BE2C (cell line): Measurements from ENCODE around the gene CAMK1D.

ENCODE experiments used
- DNase-seq: peaks from one replicate; pipeline ENCODE4 v3.0.0-alpha.2; 2020
- H3K27me3 ChIP-seq: fragments of 250-450 bp; sonication (Bioruptor Pico); 2 replicates; pipeline ENCODE4 v1.5.1; 2020; ENCODE audit warnings: mild to moderate bottlenecking
- H3K36me3 ChIP-seq: fragments of 250-450 bp; sonication (Bioruptor Pico); 2 replicates; pipeline ENCODE4 v1.5.1; 2020; ENCODE audit warnings: mild to moderate bottlenecking
- H3K4me1 ChIP-seq: fragments of 250-450 bp; sonication (Bioruptor Pico); 2 replicates; pipeline ENCODE4 v1.5.1; 2020
- H3K4me3 ChIP-seq: 2 replicates; pipeline ENCODE4 v1.5.1; 2011; ENCODE audit warnings: low read depth, low read length
- H3K9me3 ChIP-seq: fragments of 250-450 bp; sonication (Bioruptor Pico); 2 replicates; pipeline ENCODE4 v1.5.1; 2020
- TF ChIP-seq, protein P1 (sequence below): IDR thresholded peaks from 2 replicates; pipeline ENCODE4 v1.5.1; 2012; ENCODE audit warnings: mild to moderate bottlenecking, low read depth, low read length

Gene CAMK1D

DNA sequence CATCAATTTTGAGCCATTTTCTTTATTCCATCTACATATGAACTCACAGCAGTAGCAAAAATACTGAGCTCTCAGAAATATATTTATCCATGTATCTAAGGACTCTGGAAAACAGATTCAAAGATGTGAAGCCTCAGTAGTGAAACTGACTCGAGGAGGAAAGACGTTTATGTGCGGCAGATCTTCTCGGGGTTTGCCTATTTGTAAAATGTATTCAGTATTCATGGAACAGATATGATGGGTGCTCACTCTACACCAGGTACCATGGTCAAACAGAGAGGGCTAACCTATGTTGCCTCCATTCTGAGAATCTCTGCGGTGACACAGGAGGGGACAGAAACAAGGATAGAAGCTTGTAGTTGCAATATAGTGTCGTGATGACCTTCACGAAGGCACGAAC, 93.7 kb downstream of the CAMK1D start:
- Histone ChIP-seq H3K4me1 (no peaks in the 10 kb centered on the region), H3K4me3 (no peak overlapping the region), H3K9me3 (no peaks in the 10 kb centered on the region), H3K36me3 (no peaks in the 10 kb centered on the region), H3K27me3 (no peaks in the 10 kb centered on the region)
- no peak for DNase-seq
- TF ChIP-seq, protein P1, sequence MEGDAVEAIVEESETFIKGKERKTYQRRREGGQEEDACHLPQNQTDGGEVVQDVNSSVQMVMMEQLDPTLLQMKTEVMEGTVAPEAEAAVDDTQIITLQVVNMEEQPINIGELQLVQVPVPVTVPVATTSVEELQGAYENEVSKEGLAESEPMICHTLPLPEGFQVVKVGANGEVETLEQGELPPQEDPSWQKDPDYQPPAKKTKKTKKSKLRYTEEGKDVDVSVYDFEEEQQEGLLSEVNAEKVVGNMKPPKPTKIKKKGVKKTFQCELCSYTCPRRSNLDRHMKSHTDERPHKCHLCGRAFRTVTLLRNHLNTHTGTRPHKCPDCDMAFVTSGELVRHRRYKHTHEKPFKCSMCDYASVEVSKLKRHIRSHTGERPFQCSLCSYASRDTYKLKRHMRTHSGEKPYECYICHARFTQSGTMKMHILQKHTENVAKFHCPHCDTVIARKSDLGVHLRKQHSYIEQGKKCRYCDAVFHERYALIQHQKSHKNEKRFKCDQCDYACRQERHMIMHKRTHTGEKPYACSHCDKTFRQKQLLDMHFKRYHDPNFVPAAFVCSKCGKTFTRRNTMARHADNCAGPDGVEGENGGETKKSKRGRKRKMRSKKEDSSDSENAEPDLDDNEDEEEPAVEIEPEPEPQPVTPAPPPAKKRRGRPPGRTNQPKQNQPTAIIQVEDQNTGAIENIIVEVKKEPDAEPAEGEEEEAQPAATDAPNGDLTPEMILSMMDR: no peak

DNA sequence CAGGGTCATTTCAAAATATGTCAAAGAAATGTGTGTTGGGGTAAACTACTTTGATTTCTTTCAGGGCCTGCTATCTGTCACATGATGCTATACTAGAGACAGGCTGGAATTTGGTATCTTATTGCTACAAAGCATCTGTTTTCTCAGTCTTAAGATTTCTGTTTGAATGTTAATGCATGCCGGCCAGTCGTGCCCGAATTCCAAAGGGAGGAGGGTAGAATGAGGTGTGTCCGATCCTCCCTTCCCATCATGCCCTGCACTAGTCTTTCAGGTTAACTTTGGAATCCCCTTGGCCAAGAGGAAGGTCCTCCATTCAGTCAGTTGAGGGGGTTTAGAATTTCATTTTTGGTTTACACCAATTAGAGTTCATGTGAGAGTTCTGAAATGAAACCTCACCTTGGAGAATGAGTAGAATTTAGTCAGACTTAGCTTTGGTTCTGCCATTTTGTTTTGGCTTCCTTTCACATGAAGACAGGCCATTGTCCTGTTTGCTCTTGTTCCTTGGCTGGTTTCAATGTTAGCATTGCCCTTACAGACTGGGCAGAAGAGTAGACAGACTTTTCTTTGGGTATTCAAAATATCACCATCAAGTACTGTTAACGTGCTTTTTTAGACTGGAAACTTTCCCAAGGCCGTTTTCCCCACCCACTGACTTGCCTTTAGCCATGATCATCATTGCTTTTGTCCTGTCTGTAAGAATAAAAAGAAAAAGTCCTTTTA, 95.8 kb downstream of the CAMK1D start:
- DNase-seq: no peak
- H3K27me3 ChIP-seq: no peaks in the 10 kb centered on the region
- no peaks in the 10 kb centered on the region for H3K9me3 ChIP-seq
- TF ChIP-seq, protein P1: no peak
- no peak overlapping the region for H3K4me3 ChIP-seq
- H3K4me1 ChIP-seq: no peaks in the 10 kb centered on the region
- H3K36me3 ChIP-seq: no peaks in the 10 kb centered on the region

DNA sequence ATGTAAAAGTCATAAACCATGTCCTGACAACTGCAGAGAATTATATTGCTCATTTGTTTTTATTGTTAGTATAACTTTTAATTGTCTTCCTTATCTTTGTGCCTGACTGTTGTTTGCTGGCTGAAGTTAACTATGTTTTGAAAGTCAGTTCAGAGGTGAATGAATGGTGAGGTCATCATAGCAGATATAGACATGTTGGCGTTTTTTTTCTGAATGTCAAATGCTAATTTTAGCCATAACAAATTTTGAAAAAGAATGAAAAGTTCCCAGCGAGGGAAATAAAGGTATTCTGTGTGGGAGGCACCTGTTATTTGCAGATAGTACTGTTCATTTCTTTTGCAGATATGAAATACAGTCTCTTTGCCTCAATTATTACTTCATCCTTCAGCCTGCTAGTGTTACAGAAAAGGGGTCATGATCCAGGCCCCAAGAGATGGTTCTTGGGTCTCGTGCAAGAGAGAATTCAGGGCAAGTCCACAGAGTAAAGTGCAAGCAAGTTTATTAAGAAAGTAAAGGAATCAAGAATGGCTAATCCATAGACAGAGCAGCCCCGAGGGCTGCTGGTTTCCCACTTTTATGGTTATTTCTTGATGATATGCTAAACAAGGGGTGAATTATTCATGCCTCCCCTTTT, 96.5 kb downstream of the CAMK1D start:
- no peak for DNase-seq
- Histone ChIP-seq H3K36me3 (no peaks in the 10 kb centered on the region), H3K27me3 (no peaks in the 10 kb centered on the region), H3K4me1 (no peaks in the 10 kb centered on the region), H3K9me3 (no peaks in the 10 kb centered on the region), H3K4me3 (no peak overlapping the region)
- TF ChIP-seq, protein P1: no peak

DNA sequence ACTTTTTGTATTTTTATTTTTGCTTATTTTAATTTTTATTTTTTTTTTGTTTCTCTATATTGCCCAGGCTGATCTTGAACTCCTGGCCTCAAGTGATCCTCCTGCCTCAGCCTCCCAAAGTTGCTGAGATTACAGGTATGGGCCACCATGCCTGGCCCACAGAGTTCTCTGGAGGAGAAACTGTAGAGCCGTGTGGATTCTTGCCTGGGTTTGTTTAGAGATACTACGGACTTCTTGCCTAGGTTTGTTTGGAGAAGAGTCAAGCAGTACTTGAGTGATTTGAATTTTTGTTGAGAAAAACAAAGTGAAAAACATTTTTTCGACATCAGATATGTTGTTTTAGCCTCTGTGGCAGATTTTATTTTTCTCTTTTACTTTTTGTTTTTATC, 99.0 kb downstream of the CAMK1D start:
- no peaks in the 10 kb centered on the region for H3K36me3 ChIP-seq
- H3K27me3 ChIP-seq: no peaks in the 10 kb centered on the region
- H3K4me3 ChIP-seq: no peak overlapping the region
- no peak for DNase-seq
- H3K9me3 ChIP-seq: no peaks in the 10 kb centered on the region
- TF ChIP-seq, protein P1: no peak
- H3K4me1 ChIP-seq: no peaks in the 10 kb centered on the region

DNA sequence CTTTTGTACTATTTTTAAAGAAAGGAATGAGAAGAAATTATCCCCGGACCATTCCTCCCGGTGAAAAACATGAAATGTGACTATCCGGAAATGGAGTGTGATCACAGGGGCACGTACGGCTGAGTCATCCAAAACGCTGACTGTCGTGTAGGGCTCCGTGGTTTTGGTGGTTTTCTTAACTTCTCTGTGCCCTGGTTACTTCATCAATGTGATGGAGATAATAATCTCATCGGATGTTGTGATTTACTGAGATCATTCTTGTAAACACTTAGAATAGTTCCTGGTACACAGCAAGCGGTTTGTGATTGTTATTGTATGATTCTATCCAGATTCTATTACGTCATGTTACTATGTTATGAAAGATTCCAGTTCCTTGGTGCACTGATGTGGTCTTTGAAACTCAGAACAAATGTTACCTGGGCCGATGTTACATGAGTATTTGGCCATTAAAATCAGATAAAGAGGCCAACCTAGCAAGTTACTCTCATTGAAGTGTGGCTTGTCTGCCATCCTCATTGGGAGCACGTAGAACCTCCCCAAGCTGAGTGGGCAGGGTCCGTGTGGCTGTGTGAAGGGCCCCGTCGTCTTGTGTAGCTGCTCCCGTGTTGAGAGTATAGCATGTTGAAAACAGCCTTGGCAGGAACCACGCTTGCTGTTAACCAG, 99.5 kb downstream of the CAMK1D start:
- no peak overlapping the region for H3K4me3 ChIP-seq
- H3K27me3 ChIP-seq: no peaks in the 10 kb centered on the region
- no peaks in the 10 kb centered on the region for H3K36me3 ChIP-seq
- H3K4me1 ChIP-seq: no peaks in the 10 kb centered on the region
- DNase-seq: no peak
- TF ChIP-seq, protein P1: no peak
- H3K9me3 ChIP-seq: no peaks in the 10 kb centered on the region

DNA sequence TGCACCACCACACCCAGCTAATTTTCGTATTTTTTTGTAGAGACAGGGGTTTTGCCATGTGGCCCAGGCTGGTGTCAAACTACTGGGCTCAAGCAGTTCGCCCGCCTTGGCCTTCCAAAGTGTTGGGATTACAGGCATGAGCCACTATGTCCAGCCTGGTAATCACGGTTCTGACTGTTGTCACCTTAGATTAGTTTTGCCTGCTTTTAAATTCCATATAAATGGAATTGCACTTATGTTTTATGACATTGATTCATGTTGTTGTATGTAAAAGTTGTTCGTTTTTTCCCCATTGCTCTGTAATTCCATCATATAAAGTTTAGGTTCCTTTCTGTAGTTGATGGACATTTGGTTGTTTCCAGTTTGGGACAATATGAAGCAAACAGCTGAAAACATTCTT, 106.0 kb downstream of the CAMK1D start:
- TF ChIP-seq, protein P1: no peak
- Histone ChIP-seq H3K27me3 (no peaks in the 10 kb centered on the region), H3K4me3 (no peak overlapping the region), H3K4me1 (no peaks in the 10 kb centered on the region), H3K9me3 (no peaks in the 10 kb centered on the region), H3K36me3 (no peaks in the 10 kb centered on the region)
- no peak for DNase-seq
